Natural killer cell (primary cell): Measurements from ENCODE around the gene CHL1. TPM values are rescaled to one million over a fixed set of nuclear protein-coding genes. Genes with fewer than 3 reads are reported as not detected.

Experiments used
- ATAC-seq, 3 donors: fragments of 150-1000 bp in 2 of 3; fragments of 200-7000 bp in 1 of 3; cut with Tn5 transposase; 1 replicate in 1 of 3; 2 replicates in 2 of 3; pipeline ENCODE4 v1.10.0; 2021; ENCODE audit warnings: mild to moderate bottlenecking in 2 of 3, moderate library complexity in 2 of 3
- DNase-seq, 2 donors: peaks; one replicate each; pipeline versions ENCODE4 v3.0.0 to v3.0.0-alpha.2; 2013 to 2021; ENCODE audit warnings: mixed read lengths in 1 of 2
- H3K27ac ChIP-seq: one replicate; pipeline ENCODE4 v1.5.1; 2013; ENCODE audit warnings: mild to moderate bottlenecking, low read length
- H3K27me3 ChIP-seq: one replicate; pipeline ENCODE4 v1.6.1; 2013; ENCODE audit warnings: low read length; ENCODE audit not compliant: control insufficient read depth, insufficient read depth
- H3K36me3 ChIP-seq: one replicate; pipeline ENCODE4 v1.6.1; 2013; ENCODE audit warnings: low read length; ENCODE audit not compliant: control insufficient read depth, insufficient read depth
- H3K4me1 ChIP-seq: one replicate; pipeline ENCODE4 v1.6.1; 2013; ENCODE audit warnings: low read length; ENCODE audit not compliant: control insufficient read depth, insufficient read depth
- H3K4me3 ChIP-seq: one replicate; pipeline ENCODE4 v1.5.1; 2013; ENCODE audit warnings: low read length
- H3K9me3 ChIP-seq: one replicate; pipeline ENCODE4 v1.6.1; 2013; ENCODE audit warnings: low read length; ENCODE audit not compliant: control insufficient read depth, insufficient read depth
- H3K27ac Mint-ChIP-seq, 2 donors: one replicate each; pipeline ENCODE4 v1.8.0; 2022; ENCODE audit warnings: mild to moderate bottlenecking in 2 of 2, mixed read lengths in 2 of 2, moderate library complexity in 1 of 2
- H3K27me3 Mint-ChIP-seq, 2 donors: one replicate each; pipeline ENCODE4 v1.8.0; 2022; ENCODE audit warnings: low read depth in 2 of 2, mixed read lengths in 2 of 2
- H3K36me3 Mint-ChIP-seq: one replicate; pipeline ENCODE4 v1.8.0; 2022; ENCODE audit warnings: mixed read lengths
- H3K4me1 Mint-ChIP-seq, 2 donors: one replicate each; pipeline ENCODE4 v1.8.0; 2022; ENCODE audit warnings: mixed read lengths in 2 of 2
- H3K4me3 Mint-ChIP-seq: one replicate; pipeline ENCODE4 v1.8.0; 2022; ENCODE audit warnings: mild to moderate bottlenecking, moderate library complexity, mixed read lengths
- H3K9me3 Mint-ChIP-seq, 2 donors: one replicate each; pipeline ENCODE4 v1.8.0; 2022; ENCODE audit warnings: mixed read lengths in 2 of 2
- WGBS: methylation state at CpG from one replicate; pipeline ENCODE4 v1.1.7; 2013; ENCODE audit warnings: missing lambda C conversion rate; ENCODE audit not compliant: insufficient coverage; 5-methylcytosine and 5-hydroxymethylcytosine counted together
- intact Hi-C: fragments of 100-400 bp; cut with micrococcal nuclease; formaldehyde crosslinking; loops from one replicate; pipeline ENCODE4 v1.14.2; 2022
- total RNA-seq, 4 donors: library from RNA; stranded (reverse); fragments of 120-200 nt in 1 of 4; gene quantifications; one replicate each; pipeline versions ENCODE4 v1.2.3 to v1.2.4, GENCODE V29; 2013 to 2022
- TF ChIP-seq, protein P1 (sequence below): fragments of 200-600 bp; IDR thresholded peaks from one replicate; pipeline ENCODE4 v1.8.0; 2022; ENCODE audit warnings: antibody characterized with exemption

The CHL1 gene
- total RNA-seq, 3 donors from 2014 or later (not counting 1 experiment from before 2014, with no cell fraction given): not detected

DNA sequence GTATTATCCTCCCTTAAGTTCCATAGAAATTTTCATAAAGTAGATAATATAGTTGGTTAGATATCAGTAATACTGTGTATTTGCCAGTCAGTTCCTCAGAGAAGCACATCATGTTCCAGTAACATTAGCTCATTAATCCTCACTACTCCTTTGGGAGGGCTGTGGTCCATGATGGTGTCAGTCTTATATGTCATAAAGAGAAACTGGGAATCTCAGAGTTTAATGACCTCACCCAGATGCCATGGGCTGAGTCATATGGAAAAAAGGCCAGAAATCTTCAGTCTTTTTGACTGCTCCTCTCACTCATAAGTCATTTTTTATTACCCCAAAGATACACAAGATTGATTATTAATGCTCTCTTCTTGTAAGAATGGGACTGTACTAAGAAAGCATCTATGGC, 188.6 kb downstream of the CHL1 start:
- no peak overlapping the region for H3K27ac ChIP-seq
- intact Hi-C loops: no loop called here
- Mint-ChIP-seq H3K9me3 (no peaks in the 10 kb centered on the region), H3K4me1 (no peaks in the 10 kb centered on the region), H3K27me3 (no peaks in the 10 kb centered on the region), H3K4me3 (no peak overlapping the region), H3K36me3 (no peaks in the 10 kb centered on the region), H3K27ac (no peak overlapping the region)
- H3K27me3 ChIP-seq: no peaks in the 10 kb centered on the region
- no peak overlapping the region for H3K4me3 ChIP-seq
- ATAC-seq (no peak), DNase-seq (no peak)
- no peaks in the 10 kb centered on the region for H3K9me3 ChIP-seq
- TF ChIP-seq, protein P1, sequence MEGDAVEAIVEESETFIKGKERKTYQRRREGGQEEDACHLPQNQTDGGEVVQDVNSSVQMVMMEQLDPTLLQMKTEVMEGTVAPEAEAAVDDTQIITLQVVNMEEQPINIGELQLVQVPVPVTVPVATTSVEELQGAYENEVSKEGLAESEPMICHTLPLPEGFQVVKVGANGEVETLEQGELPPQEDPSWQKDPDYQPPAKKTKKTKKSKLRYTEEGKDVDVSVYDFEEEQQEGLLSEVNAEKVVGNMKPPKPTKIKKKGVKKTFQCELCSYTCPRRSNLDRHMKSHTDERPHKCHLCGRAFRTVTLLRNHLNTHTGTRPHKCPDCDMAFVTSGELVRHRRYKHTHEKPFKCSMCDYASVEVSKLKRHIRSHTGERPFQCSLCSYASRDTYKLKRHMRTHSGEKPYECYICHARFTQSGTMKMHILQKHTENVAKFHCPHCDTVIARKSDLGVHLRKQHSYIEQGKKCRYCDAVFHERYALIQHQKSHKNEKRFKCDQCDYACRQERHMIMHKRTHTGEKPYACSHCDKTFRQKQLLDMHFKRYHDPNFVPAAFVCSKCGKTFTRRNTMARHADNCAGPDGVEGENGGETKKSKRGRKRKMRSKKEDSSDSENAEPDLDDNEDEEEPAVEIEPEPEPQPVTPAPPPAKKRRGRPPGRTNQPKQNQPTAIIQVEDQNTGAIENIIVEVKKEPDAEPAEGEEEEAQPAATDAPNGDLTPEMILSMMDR: no peak
- H3K36me3 ChIP-seq: no peaks in the 10 kb centered on the region
- H3K4me1 ChIP-seq: no peaks in the 10 kb centered on the region

DNA sequence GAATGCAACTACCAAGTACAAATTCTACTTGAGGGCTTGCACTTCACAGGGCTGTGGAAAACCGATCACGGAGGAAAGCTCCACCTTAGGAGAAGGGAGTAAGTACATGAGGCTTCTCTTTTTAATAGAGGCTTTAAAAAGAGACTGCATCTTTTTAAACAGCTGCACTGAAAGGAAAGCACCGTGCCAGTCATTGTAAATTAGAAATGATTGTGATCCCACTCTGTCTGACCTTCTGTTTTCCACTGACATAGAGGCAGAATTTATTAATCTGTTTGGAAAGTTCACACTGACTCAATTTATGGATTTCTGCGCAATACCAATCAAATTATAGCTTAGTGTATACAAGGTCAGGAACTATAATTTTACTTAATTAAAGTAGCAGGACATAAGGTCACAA, 198.2 kb downstream of the CHL1 start:
- Histone ChIP-seq H3K27me3 (no peaks in the 10 kb centered on the region), H3K27ac (no peak overlapping the region), H3K36me3 (no peaks in the 10 kb centered on the region), H3K9me3 (no peaks in the 10 kb centered on the region), H3K4me1 (no peaks in the 10 kb centered on the region), H3K4me3 (no peak overlapping the region)
- H3K36me3 Mint-ChIP-seq: peaks cover 7% of the 10 kb centered on the region
- TF ChIP-seq, protein P1: no peak
- WGBS: 63% methylated on average over 3 of the region's 4 CpGs
- H3K4me3 Mint-ChIP-seq: no peak overlapping the region
- ATAC-seq: no peak
- intact Hi-C loops: no loop called here
- H3K27me3 Mint-ChIP-seq: no peaks in the 10 kb centered on the region
- DNase-seq: no peak
- H3K27ac Mint-ChIP-seq: no peak overlapping the region
- no peaks in the 10 kb centered on the region for H3K4me1 Mint-ChIP-seq
- H3K9me3 Mint-ChIP-seq: peaks cover 8 to 9% of the 10 kb centered on the region in 2 donors

DNA sequence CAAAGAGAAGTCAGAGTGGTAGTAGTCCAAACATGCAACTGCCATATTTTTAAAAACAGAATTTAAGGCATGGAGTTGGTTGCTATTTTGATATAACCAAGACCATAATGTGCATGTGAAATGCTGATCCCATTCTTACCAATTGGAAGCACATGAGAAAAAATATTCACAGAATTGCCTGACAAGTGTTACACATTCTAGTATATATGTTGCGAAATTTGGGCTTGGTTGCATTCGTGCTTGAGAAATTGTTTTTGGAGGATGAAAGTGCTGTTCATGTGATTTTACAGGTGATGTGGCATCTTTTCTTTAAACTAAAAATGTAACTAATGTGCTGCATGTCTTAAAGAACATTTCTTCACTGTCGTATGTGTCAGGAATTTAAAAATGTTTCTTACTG, 199.7 kb downstream of the CHL1 start:
- intact Hi-C loops: no loop called here
- Histone ChIP-seq H3K27ac (no peak overlapping the region), H3K9me3 (no peaks in the 10 kb centered on the region), H3K4me1 (no peaks in the 10 kb centered on the region), H3K36me3 (no peaks in the 10 kb centered on the region), H3K4me3 (no peak overlapping the region), H3K27me3 (no peaks in the 10 kb centered on the region)
- H3K4me1 Mint-ChIP-seq: no peaks in the 10 kb centered on the region
- TF ChIP-seq, protein P1: no peak
- H3K36me3 Mint-ChIP-seq: peaks cover 7% of the 10 kb centered on the region
- ATAC-seq: no peak
- peaks cover 8 to 9% of the 10 kb centered on the region in 2 donors for H3K9me3 Mint-ChIP-seq
- no peak overlapping the region for H3K4me3 Mint-ChIP-seq
- no peak overlapping the region for H3K27ac Mint-ChIP-seq
- H3K27me3 Mint-ChIP-seq: no peaks in the 10 kb centered on the region
- DNase-seq: no peak
- WGBS: 75% methylated on average over 2 of the region's 3 CpGs

DNA sequence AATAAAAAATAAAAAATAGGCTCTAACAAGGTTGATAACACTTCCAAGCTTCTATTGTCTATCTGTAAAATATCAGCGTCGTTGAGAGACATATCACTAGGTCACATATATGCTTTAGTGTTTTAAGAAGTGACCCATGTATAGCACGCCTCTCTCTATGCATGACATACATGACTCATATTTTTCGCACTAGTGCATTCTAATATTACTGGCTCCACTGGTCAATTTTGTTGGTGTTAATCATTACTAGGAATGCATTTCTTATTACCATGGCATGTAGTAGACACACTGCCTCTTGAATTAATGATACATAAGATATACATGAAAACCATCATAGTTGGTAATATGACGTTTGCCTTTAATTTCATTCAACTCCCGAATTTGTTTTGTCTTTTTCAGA, 203.1 kb downstream of the CHL1 start:
- Mint-ChIP-seq H3K27ac (no peak overlapping the region), H3K36me3 (no peaks in the 10 kb centered on the region), H3K4me1 (no peaks in the 10 kb centered on the region), H3K4me3 (no peak overlapping the region), H3K9me3 (peaks cover 7 to 9% of the 10 kb centered on the region in 2 donors), H3K27me3 (no peaks in the 10 kb centered on the region)
- Histone ChIP-seq H3K27ac (no peak overlapping the region), H3K4me3 (no peak overlapping the region), H3K27me3 (no peaks in the 10 kb centered on the region), H3K4me1 (no peaks in the 10 kb centered on the region), H3K36me3 (no peaks in the 10 kb centered on the region), H3K9me3 (no peaks in the 10 kb centered on the region)
- intact Hi-C loops: no loop called here
- TF ChIP-seq, protein P1: no peak
- no peak for ATAC-seq
- DNase-seq: no peak
- 75% methylated on average over 3 of the region's 6 CpGs for WGBS
